CD14-positive monocyte (primary cell): ENCODE measurements around the gene INPP5A. TPM values are rescaled to one million over a fixed set of nuclear protein-coding genes. Genes with fewer than 3 reads are reported as not detected.

Experiments used
- DNase-seq, 3 donors: peaks; one replicate each; pipeline ENCODE4 v3.0.0-alpha.2; 2011 to 2022
- H2AFZ ChIP-seq: 2 replicates; pipeline ENCODE4 v1.6.0; 2012; ENCODE audit warnings: mild to moderate bottlenecking, low read depth, low read length, inconsistent platforms; ENCODE audit not compliant: insufficient read depth, poor library complexity, severe bottlenecking
- H3K27ac ChIP-seq, 2 donors: 1 replicate in 1 of 2; 2 replicates in 1 of 2; pipeline ENCODE4 v1.5.1; 2012 to 2013; ENCODE audit warnings: low read length in 2 of 2, control low read depth in 1 of 2, inconsistent platforms in 1 of 2, low read depth in 1 of 2, mild to moderate bottlenecking in 1 of 2
- H3K27me3 ChIP-seq, 2 donors: one replicate each; pipeline versions ENCODE4 v1.6.0 to v1.6.1; 2011 to 2013; ENCODE audit warnings: low read length in 2 of 2; ENCODE audit not compliant: control insufficient read depth in 2 of 2, insufficient read depth in 2 of 2
- H3K36me3 ChIP-seq, 2 donors: replicated peaks in 1 of 2; 1 replicate in 1 of 2; 2 replicates in 1 of 2; pipeline versions ENCODE4 v1.5.1 to v1.6.1; 2012 to 2013; ENCODE audit warnings: low read length in 2 of 2, control low read depth in 1 of 2, inconsistent platforms in 1 of 2, mild to moderate bottlenecking in 1 of 2; ENCODE audit not compliant: insufficient read depth in 2 of 2, control insufficient read depth in 1 of 2
- H3K4me1 ChIP-seq, 2 donors: 1 replicate in 1 of 2; 2 replicates in 1 of 2; pipeline versions ENCODE4 v1.5.1 to v1.6.1; 2012 to 2013; ENCODE audit warnings: low read length in 2 of 2, control low read depth in 1 of 2, inconsistent platforms in 1 of 2, mild to moderate bottlenecking in 1 of 2, moderate library complexity in 1 of 2; ENCODE audit not compliant: insufficient read depth in 2 of 2, control insufficient read depth in 1 of 2
- H3K4me2 ChIP-seq: replicated peaks from 2 replicates; pipeline ENCODE3; 2012; ENCODE audit warnings: low read length, moderate library complexity, mild to moderate bottlenecking; ENCODE audit not compliant: poor library complexity, severe bottlenecking; ENCODE audit errors: extremely low read depth
- H3K4me3 ChIP-seq, 3 experiments: fragments of 200-600 bp in 1 of 3; sonication (generic) in 1 of 3; replicated peaks in 1 of 3; 1 replicate in 2 of 3; 2 replicates in 1 of 3; pipeline ENCODE4 v1.5.1; 2011 to 2013; ENCODE audit warnings: low read length in 3 of 3, mild to moderate bottlenecking in 3 of 3, control low read depth in 2 of 3, low read depth in 2 of 3, inconsistent platforms in 1 of 3, moderate library complexity in 1 of 3
- H3K79me2 ChIP-seq: 2 replicates; pipeline ENCODE4 v1.6.0; 2012; ENCODE audit warnings: mild to moderate bottlenecking, control low read depth, inconsistent platforms, low read length, moderate library complexity; ENCODE audit not compliant: insufficient read depth
- H3K9ac ChIP-seq: 2 replicates; pipeline ENCODE4 v1.6.0; 2017; ENCODE audit warnings: low read length, mild to moderate bottlenecking; ENCODE audit not compliant: insufficient read depth, poor library complexity, severe bottlenecking
- H3K9me3 ChIP-seq, 2 donors: replicated peaks in 1 of 2; 1 replicate in 1 of 2; 2 replicates in 1 of 2; pipeline versions ENCODE4 v1.5.1 to v1.6.1; 2012 to 2013; ENCODE audit warnings: low read length in 2 of 2, control low read depth in 1 of 2; ENCODE audit not compliant: control insufficient read depth in 1 of 2, insufficient read depth in 1 of 2
- H4K20me1 ChIP-seq: 2 replicates; pipeline ENCODE4 v1.6.0; 2012; ENCODE audit warnings: mild to moderate bottlenecking, low read length, control low read depth, moderate library complexity; ENCODE audit not compliant: insufficient read depth
- H3K27ac Mint-ChIP-seq, 7 donors: one replicate each; pipeline ENCODE4 v1.8.0; 2020; ENCODE audit warnings: mild to moderate bottlenecking in 7 of 7, mixed read lengths in 7 of 7, moderate library complexity in 6 of 7, inconsistent platforms in 2 of 7
- H3K27me3 Mint-ChIP-seq, 3 donors: one replicate each; pipeline ENCODE4 v1.8.0; 2021 to 2022; ENCODE audit warnings: low read depth in 3 of 3, mild to moderate bottlenecking in 3 of 3, mixed read lengths in 3 of 3, moderate library complexity in 3 of 3, inconsistent platforms in 1 of 3
- H3K36me3 Mint-ChIP-seq, 2 donors: one replicate each; pipeline ENCODE4 v1.8.0; 2020; ENCODE audit warnings: mixed read lengths in 2 of 2, inconsistent platforms in 1 of 2, mild to moderate bottlenecking in 1 of 2
- H3K4me1 Mint-ChIP-seq: one replicate; pipeline ENCODE4 v1.8.0; 2020; ENCODE audit warnings: mild to moderate bottlenecking, mixed read lengths
- H3K4me3 Mint-ChIP-seq, 2 donors: one replicate each; pipeline ENCODE4 v1.8.0; 2020; ENCODE audit warnings: mild to moderate bottlenecking in 2 of 2, mixed read lengths in 2 of 2, moderate library complexity in 1 of 2
- H3K9me3 Mint-ChIP-seq, 7 donors: one replicate each; pipeline ENCODE4 v1.8.0; 2020 to 2022; ENCODE audit warnings: mixed read lengths in 7 of 7, mild to moderate bottlenecking in 6 of 7, moderate library complexity in 6 of 7, inconsistent platforms in 2 of 7
- CTCF ChIP-seq: fragments of 200-600 bp; IDR thresholded peaks from one replicate; pipeline ENCODE4 v1.8.0; 2022; ENCODE audit warnings: antibody characterized with exemption, mild to moderate bottlenecking
- WGBS: methylation state at CpG from one replicate; pipeline ENCODE4 v1.1.5; 2013; ENCODE audit warnings: missing lambda C conversion rate; ENCODE audit not compliant: insufficient coverage; 5-methylcytosine and 5-hydroxymethylcytosine counted together
- intact Hi-C, 2 donors: fragments of 100-400 bp; cut with micrococcal nuclease; formaldehyde crosslinking; loops; one replicate each; pipeline versions ENCODE4 v1.15.0 to v1.15.1; 2023
- polyA plus RNA-seq, 3 donors: library from polyadenylated mRNA; depleted of rRNA in 1 of 3; unstranded in 2 of 3; stranded (reverse) in 1 of 3; fragments of 300-500 nt in 2 of 3; fragments of >200 nt in 1 of 3; fragmentation: Illumina TruSeq in 2 of 3; gene quantifications; 1 replicate in 2 of 3; 2 replicates in 1 of 3; pipeline ENCODE4 v1.2.3, GENCODE V29; 2012 to 2021

Gene INPP5A
- polyA plus RNA-seq, 3 donors = 0.87 to 17.2 (median 2.9) TPM

DNA sequence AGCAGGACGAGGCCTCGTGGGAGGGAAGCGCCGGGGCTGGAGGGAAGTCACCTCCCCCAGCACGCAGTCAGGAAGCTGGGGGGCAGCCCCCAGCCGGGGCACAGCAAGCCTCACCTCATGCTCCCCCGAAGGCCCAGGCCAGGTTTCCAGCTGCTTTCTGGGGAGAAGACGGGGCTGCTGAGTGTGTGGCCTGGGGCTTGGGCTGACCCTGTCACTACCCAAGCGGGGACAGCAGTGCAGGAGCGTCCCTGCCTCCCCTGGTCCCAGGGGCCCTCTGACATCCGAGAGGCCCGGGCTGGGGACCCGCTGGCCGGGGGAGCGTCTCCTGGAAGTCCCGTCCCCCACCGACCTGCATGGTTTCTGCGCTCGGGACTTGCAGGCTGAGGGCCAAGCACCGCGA, 268.0 kb downstream of the INPP5A start:
- H3K4me1 ChIP-seq = no peaks in the 10 kb centered on the region
- intact Hi-C loops = no loop called here
- H3K4me3 Mint-ChIP-seq = no peak overlapping the region
- 45% methylated on average over 12 of the region's 21 CpGs for WGBS
- no peak for DNase-seq
- H4K20me1 ChIP-seq = no peaks in the 10 kb centered on the region
- no peak overlapping the region for H3K4me3 ChIP-seq
- peaks cover 1 to 13% (median 2%) of the 10 kb centered on the region in 3 donors for H3K27me3 Mint-ChIP-seq
- H3K9me3 Mint-ChIP-seq = peaks cover 0 to 6% (median 3%) of the 10 kb centered on the region in 7 donors
- no peak for TF ChIP-seq CTCF
- H3K27ac ChIP-seq = no peak overlapping the region
- no peaks in the 10 kb centered on the region for H3K36me3 ChIP-seq
- H3K9me3 ChIP-seq = peaks cover 0 to 3% of the 10 kb centered on the region in 2 donors
- no peaks in the 10 kb centered on the region for H3K36me3 Mint-ChIP-seq
- H3K27me3 ChIP-seq = no peaks in the 10 kb centered on the region
- H3K4me2 ChIP-seq = no peak overlapping the region
- no peak overlapping the region for H3K27ac Mint-ChIP-seq
- H2AFZ ChIP-seq = no peak overlapping the region
- H3K4me1 Mint-ChIP-seq = no peaks in the 10 kb centered on the region
- H3K9ac ChIP-seq = no peak overlapping the region
- H3K79me2 ChIP-seq = no peaks in the 10 kb centered on the region

DNA sequence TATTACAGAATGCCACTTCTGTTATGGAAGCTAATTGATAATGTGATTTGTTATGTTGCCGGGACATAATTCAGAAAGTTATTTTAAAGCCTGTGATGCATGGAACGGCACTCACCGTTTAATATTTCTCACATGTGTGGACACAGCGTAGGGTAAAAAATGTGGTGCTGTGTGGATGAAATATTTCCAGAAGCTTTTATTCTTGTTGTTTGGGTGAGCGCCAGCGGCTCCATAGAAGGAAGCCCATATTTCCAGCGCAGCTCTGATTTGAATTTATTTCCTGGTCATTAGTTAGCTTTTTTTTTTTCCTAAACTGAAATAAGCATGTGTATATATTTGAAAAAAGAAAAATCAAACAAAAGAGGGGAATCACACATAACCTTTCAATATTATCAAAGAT, 268.5 kb downstream of the INPP5A start:
- Histone ChIP-seq H2AFZ (no peak overlapping the region), H3K4me2 (no peak overlapping the region), H3K9me3 (peaks cover 0 to 3% of the 10 kb centered on the region in 2 donors), H3K36me3 (no peaks in the 10 kb centered on the region), H3K27ac (no peak overlapping the region), H3K4me1 (no peaks in the 10 kb centered on the region), H4K20me1 (no peaks in the 10 kb centered on the region), H3K4me3 (no peak overlapping the region), H3K27me3 (no peaks in the 10 kb centered on the region), H3K79me2 (no peaks in the 10 kb centered on the region), H3K9ac (no peak overlapping the region)
- TF ChIP-seq CTCF = no peak
- Mint-ChIP-seq H3K9me3 (peaks cover 0 to 6% (median 4%) of the 10 kb centered on the region in 7 donors), H3K4me3 (no peak overlapping the region), H3K27me3 (peaks cover 1 to 14% (median 2%) of the 10 kb centered on the region in 3 donors), H3K4me1 (no peaks in the 10 kb centered on the region), H3K36me3 (no peaks in the 10 kb centered on the region), H3K27ac (no peak overlapping the region)
- 100% methylated on average over 2 of the region's 7 CpGs for WGBS
- no peak for DNase-seq
- intact Hi-C loops = no loop called here
